Measurements from ENCODE around the gene CDKL5.

CDKL5 gene

DNA sequence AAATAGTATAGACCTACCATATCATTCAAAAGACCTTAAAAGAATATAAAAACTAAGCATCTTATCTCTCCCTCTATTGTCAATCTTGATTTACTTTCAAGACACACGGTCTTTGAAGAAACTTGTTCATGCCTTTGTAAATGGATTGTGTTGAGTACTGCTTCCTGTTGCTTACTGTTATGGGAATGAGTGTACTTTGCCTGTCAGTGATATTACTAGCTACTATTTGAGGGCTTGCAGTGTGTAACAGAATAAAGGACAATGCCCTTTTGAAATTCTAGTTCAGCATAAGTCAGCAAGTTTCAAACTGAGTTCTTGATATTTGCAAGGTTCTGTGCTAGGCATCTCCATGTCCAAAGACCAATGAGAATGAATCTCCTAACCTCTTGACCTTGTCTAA lies 36.0 kb downstream of the CDKL5 start:
- no peak for DNase-seq

DNA sequence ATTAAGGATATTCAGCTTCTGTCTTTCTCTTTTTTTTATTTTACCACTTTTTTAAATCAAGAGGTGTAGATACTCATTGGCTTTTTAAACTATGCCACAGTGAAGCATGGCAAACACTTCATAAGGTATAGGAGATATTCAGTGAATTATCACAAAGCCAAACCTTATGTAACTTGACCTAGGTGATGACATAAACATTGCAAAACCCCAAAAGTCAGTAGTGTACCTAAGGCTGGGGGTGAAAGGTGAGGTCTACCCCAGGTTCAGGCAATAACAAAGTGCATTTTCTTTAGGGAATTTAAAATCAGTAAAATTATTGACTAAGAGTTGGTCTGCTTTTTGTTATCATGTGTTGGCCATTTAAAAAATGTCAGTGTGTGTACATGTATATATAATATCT lies 39.1 kb downstream of the CDKL5 start:
- no peak for DNase-seq

DNA sequence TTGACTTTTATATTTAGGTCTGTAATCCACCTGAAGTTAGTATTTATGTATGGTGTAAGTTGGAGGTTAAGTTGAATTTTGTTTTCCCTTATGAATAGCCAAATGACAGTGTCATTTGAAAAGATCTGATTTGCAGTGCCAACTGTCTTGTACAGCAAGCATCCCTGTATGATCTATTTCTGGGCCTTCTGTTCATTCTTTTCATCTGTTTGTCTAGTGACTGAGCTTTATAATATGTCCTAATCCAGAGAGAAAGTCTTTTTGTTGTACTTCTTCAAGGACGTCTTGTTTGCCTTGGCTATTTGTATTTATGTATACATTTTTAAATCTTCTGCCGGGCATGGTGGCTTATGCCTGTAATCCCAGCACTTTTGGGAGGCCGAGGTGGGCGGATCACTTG lies 39.6 kb downstream of the CDKL5 start:
- DNase-seq: no peak

- no peak for DNase-seq
Observed at GRCh38 chrX:18468599-18468998, 43.2 kb downstream of the CDKL5 start.

GRCh38 chrX:18471296-18471695 lies 45.9 kb downstream of the CDKL5 start:
- DNase-seq: no peak

GRCh38 chrX:18490806-18491555 lies 65.6 kb downstream of the CDKL5 start:
- DNase-seq: no peak

- no peak for DNase-seq
Observed at GRCh38 chrX:18491587-18492340, 66.4 kb downstream of the CDKL5 start.

GRCh38 chrX:18534949-18535348 lies 109.5 kb downstream of the CDKL5 start:
- DNase-seq: no peak

DNA sequence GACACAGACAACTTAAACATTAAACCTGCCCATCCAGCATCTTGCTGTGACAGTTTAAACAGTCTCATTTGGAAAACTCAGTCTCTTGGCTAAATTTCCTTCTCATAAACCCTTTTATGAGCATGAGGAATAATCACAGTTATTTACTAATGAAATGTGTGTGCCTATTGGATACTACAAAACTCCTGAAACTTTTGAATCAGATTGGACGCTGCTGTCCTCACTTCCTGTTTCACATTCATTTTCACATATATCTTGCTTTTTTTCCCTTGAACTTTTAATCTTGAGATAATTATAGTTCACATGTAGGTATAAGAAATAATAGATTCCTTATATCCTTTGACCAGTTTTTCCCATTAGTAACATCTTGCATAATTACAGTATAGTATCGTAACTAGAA lies 111.7 kb downstream of the CDKL5 start:
- DNase-seq: no peak

DNA sequence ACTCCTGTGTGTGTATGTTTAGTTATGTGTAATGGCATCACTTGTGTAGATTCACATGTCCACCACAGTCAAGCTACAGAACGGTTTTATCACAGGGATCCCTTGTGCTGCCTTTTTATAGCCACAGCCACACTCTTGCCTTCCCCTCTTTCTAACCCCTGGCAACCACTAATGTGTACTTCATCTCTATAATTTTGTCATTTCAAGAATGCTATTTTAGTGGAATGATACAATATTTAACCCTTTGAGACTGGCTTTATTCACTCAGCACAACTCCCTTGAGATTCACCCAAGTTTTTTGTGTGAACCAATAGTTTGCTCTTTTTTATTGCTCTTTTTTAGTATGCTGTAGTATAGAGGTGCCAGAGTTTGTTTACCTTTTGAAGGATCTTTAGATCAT lies 112.1 kb downstream of the CDKL5 start:
- no peak for DNase-seq

DNA sequence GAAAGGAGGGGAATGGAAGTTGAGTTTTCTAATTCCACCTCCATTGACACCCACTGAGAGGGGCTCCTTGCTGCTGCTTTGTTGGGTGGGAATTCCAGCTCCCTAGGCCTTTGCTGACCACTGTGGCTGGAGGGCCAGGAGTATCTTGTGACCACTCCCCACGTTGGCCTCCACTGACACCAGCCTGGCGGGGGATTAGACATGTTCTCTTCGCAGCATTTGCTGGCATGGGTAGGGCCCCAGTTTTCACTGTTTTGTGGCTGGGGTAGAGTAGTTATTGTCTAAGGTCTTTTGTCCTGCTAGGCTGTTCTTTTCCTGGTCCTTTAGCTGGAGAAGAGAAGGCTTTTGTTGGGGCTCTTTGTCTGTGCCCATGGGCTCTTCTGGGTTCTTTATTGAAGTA lies 116.7 kb downstream of the CDKL5 start:
- DNase-seq: no peak

- DNase-seq: no peak
Observed at GRCh38 chrX:18542905-18543304, 117.5 kb downstream of the CDKL5 start.

GRCh38 chrX:18543738-18544137 lies 118.3 kb downstream of the CDKL5 start:
- DNase-seq: no peak

GRCh38 chrX:18545771-18546170 lies 120.4 kb downstream of the CDKL5 start:
- no peak for DNase-seq

DNA sequence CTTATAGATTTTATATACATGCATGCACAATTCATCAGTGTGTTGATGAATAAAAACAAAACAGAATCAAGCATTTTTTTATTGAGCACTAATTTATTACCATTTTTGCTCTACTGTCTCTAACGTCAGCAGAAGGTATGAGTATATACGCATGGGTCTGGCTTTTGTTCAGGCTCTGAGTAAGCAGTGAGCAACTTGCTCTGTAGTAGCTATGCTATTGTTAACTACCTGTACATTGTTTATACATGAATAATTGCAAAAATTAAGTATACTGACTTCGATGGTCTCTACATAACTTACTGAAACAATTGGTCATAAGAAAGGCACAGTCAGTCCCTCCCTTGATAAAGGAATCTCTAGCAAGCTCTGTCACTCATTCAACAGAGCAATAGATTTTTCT lies 123.6 kb downstream of the CDKL5 start:
- no peak for DNase-seq

GRCh38 chrX:18549643-18550042 lies 124.2 kb downstream of the CDKL5 start:
- no peak for DNase-seq

- no peak for DNase-seq
Observed at GRCh38 chrX:18557879-18558278, 132.5 kb downstream of the CDKL5 start.

DNA sequence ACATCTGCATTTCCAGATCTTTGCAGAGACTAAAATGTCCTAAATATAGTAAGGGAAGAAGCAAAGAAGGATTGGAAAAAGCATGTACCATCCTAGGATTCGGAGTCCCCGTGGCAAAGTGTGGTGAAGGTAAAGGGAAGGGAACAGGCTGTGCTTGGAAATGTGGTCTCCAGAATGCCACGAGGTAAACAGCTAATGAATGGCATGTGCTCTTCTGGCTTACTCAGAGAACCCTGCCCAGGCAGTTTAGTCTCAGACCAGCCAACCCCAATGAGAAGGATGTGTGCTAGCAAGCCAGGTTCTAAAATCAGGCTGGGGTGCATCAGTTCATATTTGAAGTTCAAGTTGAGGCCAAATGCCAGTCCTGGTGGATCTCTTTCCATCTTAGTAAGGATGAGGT lies 133.4 kb downstream of the CDKL5 start:
- DNase-seq: no peak

DNA sequence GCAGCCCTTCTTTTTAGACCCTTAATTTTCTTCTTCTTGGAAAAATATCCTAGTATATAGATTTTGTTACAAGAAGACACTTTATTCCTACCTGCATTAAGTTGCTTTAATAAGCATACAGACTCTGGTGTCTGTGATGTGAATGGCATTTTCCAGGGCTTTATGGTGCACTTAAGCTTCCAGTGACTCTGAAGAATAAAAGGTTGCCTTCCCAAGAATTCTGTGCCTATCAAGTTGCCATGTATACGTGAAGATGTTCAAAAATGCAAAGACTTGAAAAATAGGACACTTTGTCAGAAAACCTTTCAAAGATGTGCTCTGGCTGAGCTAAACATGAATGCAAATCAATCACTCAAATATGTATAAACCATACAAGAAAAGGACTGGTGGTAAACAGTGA lies 135.6 kb downstream of the CDKL5 start:
- no peak for DNase-seq

DNA sequence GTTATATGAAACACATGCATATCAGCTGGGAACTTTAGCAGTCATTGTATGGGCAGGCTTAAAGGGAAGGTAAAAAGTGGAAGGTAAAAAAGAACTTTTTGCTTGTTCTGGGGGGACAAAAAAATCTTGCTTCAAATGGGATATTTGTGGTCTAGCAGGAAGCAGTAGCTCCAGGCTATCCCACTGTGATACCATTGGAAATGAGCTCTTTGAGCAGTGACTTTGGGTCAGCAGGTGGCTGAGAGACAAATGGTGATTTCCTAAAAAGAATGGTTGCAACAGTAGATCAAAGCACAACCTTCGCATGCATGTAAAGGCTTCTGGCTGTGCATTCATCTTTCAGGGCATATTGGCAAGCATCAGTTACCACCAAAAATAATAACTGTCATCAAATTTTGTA lies 140.3 kb downstream of the CDKL5 start:
- DNase-seq: no peak

GRCh38 chrX:18566748-18567147 lies 141.3 kb downstream of the CDKL5 start:
- no peak for DNase-seq

DNA sequence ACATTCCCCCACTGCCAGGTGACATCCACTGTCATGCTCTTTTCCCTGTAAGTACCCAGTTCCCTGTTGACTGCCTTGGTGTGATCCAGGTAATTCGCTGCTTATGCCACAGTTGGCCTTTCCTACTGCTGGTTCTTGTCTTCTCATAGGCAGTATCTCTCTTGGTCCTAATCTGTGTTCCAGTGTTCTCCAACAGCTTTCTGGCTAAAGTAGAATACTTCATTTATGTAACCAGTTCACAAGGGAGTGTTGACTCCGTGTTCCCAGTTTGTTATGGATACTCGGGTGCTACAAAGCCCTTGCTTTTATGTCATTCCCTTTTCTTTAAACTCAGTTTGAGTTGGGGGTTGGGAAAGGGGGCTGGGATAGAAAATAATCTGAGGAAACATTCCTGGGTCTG lies 148.1 kb downstream of the CDKL5 start:
- DNase-seq: no peak

GRCh38 chrX:18574591-18574990 lies 149.2 kb downstream of the CDKL5 start:
- no peak for DNase-seq

GRCh38 chrX:18575744-18576143 lies 150.3 kb downstream of the CDKL5 start:
- no peak for DNase-seq

DNA sequence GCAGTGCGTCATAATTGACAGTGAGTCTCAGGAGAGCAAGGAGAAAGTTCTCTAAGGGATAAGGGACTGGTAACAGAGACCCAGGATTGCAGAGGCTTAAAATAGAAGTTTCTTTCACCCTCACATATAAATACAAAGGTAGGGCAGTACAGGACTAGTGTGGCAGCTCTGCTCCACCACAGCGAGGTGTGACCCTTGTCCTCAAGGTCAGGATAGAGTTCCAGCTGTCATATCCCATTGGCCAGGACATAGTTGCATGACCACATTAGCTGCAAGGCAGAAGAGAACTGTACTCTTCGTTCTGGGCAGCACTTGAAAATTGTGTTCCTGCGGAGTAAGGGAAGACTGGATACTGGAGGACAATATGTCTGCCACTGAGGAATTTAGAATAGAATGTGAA lies 152.0 kb downstream of the CDKL5 start:
- no peak for DNase-seq

All from NCI-H345 (cell line).